GM21786 (cell line): Measurements from ENCODE around the gene ROBO1.

Experiments
- ATAC-seq: cut with Tn5 transposase; IDR thresholded peaks from one replicate; pipeline ENCODE4 v1.9.1; 2021; ENCODE audit not compliant: unreplicated experiment

ROBO1 gene

DNA sequence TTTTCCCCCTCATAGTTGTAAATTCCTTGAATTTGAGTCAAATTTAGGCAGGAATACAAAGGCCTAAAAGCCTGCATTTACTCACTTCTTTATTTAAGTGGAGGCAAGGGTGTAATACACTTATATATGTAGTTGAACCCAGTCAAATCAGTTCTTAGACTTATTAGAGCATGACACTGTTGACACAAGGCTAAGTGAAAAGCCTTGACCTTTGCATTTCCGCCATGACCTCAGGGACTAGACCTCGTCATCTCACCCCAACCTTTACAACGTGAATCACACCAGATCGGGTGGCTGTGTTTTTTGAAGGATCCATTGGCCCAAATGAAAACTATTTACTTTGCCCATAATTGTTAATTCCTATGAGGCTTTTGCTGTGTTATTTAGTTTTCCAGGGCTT, 774.4 kb downstream of the ROBO1 start:
- ATAC-seq, result no peak

DNA sequence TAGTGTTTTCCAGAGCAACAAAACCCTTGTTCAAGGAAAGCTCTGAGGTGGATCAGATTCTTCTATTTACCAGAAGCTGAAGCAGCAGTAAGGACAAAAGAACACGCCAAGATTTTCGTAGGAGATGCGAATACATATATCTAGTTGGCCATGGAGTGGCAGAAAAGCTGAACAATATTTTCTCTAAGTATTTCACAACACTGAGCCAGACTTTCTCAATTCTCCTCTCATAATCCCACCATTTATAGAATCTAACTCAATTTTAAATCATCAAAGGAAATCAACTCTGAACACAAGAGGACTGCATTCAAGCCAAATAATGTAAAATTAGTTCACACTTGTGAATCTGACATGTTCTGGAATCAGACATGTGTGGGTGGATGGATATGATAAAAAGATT, 775.0 kb downstream of the ROBO1 start:
- ATAC-seq, result no peak

DNA sequence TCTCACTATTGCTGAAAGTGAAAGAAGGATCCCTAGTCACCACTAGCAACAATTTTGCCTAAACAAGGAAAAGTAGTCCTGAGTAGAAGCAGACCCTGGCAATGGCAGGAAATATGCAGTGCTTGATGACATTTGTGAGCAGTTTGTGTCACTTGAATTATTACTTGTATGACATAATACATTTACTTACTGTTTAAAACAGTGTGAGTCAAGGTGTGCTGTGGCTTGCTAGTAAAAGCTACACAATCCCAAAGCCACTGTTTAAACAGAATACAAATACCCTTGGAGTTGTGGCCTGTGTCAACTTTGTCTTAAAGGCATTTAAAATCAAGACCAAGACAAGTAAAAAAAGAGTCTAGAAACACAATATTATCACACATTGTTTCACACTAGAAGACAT, 775.4 kb downstream of the ROBO1 start:
- no peak for ATAC-seq

DNA sequence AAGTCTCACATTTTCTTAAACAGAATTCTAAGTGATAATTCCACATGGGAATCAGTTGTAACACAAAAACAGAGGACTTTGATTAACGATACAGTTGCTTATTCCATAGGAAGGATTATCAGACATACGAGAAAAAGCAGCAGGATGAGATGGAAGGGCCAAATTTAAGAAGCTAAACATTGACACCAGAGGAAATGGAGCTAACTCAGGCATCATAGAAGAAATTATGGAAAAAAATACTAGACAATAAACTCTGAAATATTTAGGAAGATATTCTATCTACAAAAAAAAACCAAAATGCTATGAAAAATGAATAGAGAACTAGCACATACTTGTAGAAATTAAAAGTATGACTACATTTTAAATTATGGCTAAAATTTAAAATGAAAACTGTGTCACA, 776.1 kb downstream of the ROBO1 start:
- no peak for ATAC-seq

DNA sequence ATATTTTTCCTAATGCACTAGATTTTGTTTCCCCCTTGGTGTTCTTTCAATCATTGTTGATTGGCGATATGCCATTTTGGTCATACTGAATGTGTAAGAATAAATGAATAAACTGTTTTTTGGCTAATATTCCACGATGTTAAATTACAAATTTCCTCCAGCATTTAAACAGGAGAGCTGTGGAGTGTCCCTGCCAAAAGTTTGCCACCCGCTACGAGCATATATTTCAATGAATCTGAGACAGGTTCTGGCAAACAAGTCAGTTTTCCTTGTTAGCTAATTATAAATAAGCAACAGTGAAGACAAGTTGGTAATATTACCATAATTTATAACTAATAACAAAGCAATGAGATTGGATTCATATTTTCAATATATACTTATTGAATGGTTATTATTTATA, 777.6 kb downstream of the ROBO1 start:
- no peak for ATAC-seq

DNA sequence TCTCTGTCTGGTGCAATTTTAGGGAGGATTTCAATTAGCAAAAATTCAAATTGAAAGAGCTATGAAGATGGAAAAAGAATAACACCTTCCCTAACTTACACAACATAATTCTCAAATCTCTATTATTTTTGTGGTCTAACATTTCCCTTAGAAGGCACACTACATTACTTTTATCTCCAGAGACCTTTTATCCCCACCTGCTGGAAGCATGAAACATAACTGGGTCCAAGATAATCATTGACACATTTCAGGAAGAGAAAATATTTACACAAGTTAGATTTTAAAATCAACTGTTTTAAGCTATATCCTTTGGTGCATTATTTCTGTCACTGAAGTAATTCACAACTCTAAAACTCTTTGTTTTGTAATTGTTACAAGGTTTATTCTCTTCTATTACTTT, 779.5 kb downstream of the ROBO1 start:
- no peak for ATAC-seq

DNA sequence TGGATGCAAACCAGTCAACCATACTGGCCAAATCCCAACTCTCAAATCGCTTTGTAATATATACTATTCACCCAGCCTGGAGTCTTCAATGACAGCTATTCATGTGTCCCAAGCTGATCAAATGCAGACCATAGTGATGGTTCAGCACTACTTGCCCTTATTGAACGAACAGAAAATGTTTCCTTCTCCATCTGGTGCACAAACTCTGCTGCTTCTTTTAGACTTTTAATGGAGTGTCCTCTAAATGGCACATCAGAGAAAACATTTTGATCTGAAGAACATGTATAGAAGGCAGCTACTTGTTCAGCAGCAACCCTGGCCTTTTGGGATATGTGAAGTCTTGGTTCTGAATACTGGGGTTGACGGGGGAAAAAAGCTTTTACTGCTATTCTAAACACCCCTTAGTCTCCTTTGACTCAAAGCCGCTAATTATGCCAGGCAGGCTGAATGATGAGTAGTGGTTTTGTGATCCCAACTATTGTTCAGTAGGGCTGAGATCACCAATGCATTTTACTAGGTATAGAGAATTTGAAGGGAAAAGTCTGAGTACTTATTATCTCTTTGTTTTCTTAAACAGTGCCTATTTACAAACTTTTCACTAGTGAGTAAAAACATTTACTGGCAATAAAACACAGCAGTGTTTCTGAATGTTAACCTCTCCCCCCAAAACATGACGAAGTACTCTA, 781.2 kb downstream of the ROBO1 start:
- ATAC-seq, result no peak

DNA sequence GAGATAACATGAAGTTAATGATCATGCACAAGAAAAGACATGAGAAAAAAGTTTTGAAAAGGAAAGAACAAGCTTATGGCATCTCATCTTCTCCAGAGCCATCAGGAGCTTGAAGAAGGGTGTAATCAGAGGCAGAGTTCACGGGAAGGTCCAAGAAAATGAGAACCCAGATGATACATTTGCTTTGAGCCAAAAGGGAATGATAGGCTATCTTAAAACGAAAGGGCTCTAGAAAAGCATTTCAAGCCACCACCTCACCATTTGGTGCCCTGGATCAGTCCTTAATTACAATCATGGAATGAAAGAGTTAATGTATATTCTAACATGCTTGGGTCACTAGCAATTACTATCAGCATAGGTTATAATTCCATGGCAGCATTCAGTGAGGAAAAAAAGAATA, 781.8 kb downstream of the ROBO1 start:
- no peak for ATAC-seq

DNA sequence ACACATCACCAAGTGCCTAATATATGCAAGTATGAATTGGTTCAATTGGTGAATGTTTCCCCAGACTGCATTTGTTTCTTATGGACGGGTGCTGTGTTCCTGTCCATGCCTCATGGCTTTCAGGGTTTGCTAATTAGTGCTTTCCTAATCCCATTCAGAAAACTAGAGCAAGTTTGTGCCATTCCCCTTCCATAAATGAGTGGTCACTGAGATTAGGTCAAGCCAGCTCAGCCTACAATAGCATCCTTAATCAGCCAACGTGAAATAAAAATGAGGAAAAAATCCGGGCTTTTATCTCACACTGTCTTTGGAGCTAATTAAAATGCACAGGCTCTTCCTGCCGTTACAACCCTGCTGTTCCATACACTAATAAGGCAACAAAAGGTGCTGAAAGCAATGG, 788.8 kb downstream of the ROBO1 start:
- no peak for ATAC-seq

DNA sequence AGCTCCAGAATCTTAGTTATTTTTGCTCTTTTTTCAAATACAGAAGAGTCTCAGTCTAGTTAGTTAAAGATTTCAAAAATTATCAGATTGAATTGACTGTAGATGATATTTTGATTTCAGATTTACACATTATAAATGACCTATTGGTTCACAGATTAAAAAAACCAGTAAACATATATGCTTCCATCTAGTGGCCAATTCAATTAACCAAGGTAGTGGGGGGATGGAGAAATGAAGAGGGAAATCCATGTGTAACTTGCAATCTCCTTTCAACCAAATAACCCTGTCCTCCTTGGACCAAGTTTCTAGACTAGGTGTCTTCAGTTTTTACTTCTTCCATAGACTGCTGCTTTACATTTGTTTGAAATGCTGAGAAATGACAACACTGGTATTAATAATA, 789.8 kb downstream of the ROBO1 start:
- no peak for ATAC-seq

DNA sequence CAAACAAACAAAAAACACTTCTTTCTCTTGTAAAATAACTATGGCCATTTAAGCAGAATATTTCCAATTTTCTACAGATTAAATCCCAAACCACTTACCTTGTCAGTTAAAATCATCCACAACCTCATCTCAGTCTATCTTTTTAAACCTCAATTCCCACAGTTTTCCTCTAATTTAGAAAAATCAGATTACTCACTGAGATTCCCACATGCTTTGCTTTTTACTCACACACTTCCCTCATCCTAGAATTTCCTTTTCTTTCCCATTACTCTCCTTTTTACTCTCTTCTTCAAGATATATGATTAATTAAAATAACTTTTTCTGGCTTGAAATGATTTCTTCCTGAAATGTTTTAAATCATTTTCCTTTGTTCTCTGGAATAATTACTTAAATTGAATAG, 790.7 kb downstream of the ROBO1 start:
- no peak for ATAC-seq

DNA sequence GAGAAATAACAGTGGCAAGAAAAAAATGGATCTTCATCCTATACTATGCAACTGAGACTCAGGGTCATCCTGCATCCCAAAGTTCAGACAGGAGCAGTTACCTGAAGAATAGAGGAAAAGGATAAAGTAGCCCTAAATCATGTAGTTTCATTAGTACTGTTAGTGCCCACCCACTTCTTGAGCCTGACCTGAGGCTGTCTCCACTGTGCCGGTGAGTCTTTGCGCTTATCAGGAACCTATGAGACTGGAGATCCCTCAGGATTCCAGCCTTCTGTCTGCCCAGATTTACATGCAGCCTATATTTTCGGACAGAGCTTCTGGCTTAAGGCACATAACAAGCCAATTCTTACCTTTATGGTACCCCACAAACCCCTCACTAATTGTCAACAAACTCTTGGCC, 791.6 kb downstream of the ROBO1 start:
- ATAC-seq, result no peak

DNA sequence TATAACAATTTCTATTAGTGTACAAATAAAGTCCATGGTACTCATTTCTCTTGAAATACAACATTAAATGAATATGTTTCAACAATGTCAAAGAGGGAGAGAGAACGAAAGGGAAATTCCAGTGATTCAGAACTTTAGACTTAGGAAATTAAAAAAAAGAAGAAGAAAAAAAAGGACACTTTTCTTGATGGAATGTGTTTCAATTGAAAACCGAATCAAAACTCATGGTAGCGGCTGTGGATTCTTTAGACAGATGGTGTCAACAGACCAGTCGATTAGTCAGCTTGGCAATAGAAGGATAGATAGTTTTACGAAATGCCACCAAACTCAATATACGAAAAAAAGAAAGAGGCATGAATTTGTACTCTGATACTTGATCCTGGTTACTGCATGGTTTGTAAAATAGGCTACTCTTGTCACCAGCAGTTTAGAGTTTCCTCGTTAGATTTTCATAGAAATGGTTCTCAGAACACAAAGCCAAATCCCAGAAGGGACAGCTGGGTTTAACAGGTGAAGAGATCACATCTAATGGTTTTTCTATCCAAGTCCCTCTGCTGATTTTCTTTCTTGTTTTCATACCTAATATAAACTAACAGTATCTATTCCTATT, 793.5 kb downstream of the ROBO1 start:
- no peak for ATAC-seq

DNA sequence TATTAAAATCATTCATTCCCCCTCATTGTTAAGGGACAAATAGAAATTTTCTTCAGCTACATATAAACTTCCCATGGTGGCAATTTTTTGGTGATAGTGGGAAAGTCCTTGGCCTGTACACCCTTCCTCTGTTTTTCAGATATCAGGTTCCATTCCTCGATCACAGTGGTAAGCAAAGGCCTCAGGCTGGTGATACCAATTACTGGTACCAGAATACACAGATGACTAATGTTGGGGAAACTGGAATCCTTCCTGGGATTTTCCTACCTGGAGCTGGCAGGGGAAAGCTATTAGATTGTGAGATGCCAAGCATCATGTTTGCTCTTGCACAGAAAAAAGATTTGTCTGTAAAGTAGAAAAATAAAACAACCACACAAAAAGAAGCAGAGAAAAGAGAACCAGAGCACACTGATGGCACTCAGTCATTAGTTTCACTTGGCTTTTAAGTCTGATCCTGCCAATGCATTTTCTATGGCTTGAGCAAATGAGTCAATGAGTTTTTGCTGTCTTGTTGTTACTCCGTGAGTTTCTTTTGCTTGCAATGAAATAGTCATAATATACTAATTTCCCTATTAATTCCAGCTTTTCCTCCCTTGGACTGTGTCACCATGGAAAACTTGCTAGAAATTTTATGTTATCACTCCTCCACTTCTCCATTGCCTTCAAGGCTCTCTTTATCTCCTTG, 795.0 kb downstream of the ROBO1 start:
- ATAC-seq, result no peak

DNA sequence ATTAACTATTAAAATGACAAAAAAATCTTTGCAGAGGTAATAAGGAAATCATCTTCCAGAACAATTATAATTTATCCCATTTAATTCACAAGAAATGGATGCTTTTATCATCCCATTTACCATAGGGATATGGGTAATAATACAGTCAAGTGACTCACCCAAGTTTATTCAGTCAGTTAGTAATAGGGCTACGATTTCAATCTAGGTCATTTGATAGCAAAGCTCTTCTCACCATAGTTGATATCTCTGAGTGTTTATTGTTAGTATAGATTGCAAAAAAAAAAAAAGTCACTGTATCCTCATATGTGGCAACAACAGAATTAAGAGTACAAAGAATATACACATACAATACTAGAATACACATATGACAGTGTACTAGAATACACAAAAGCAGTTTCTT, 797.1 kb downstream of the ROBO1 start:
- ATAC-seq, result no peak

DNA sequence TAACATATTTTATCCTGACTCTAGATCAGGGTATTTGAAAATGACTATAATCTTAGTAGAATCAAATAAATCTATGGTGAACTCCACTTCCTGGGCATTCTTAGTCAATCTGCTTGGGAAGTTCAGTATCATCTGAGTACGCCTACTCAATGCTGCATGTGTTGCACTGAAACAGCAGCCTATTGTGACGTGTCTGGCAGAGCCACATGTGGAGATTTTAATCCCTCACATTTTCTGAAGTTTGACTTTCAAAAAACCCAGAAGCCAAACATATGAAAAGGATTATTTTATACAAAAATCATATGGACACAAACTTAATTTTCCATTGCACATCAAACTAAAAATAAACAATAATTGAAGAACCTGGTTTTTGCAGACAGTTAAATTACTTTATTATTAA, 798.3 kb downstream of the ROBO1 start:
- no peak for ATAC-seq

DNA sequence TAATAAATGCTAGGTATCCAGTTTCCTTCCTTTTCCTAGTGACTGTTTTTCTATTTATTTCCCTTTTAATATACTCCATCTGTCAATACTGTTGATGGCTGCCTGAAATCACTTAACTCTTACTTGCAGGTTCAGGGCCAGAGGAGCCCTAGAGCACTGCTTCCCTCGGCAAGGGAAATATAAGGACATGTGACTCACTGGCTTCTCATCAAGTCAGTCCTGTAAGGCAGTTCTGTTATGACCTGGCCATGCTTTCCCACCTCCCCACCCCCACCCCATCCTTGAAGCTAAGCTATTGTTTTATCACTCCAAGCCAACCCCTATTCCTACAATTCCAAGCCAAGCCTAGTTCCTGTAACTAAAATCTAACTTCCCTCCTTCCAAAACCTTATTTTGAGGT, 800.7 kb downstream of the ROBO1 start:
- no peak for ATAC-seq

DNA sequence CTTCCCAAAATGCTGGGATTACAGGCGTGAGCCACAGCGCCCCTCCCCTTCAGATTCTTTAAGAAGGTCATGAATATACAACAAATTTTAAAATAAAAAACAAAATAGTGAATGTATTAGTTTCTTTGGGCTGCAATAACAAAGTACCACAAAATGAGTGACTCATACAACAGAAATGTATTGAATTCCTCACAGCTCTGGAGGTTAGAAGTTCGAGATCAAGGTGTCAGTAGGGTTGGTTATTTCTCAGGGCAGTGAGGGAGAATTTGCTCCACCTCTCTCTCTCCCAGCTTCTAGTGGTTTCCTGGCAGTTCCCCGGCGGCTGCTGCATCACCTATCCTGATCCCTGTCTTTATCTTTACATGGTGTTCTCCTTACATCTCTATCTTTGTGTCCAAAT, 804.0 kb downstream of the ROBO1 start:
- no peak for ATAC-seq

DNA sequence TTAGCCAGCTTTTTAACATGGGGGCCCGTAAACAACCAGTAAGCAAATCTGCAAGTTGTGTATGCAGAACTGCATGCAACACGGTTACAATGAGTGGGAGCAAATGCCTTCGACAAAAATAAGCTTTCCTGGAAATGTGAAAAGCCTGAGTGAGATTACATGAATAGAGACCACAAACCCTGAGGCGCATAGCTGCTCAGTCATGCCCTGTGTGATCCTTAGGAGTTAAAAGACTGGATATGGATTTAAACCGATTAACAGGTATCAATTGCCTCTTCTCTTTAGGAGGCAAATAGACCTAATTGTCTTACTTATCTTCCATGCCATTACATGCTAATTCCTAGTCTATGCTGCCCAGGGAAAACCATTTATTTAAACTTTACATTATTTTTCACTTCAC, 810.3 kb downstream of the ROBO1 start:
- no peak for ATAC-seq

DNA sequence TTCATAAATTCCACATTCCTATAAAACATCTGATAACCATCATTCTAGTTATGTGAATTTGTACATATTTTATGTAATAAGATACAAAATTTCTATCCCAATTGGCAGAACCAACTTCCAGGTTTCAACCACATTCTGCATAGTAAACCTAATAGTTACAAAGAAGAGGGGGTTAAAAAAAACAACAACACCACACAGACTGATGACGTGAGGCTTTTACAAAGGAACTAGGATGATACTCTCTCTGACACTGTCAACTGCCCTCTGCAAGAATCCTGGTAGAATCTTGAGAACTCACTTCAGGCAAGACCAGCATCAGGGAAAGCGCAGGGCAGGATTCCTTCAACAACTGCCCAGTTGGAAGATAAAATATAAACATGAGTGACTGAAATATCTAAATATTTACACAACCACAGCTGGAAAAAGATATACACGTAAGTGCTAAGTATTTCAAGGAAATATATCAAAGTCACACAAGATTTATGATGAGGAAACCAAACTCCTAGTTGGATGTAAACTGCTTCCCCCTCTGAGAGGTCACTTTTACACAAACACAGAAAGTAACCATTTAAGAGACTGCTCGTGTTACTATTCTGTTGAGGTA, 816.4 kb downstream of the ROBO1 start:
- no peak for ATAC-seq

DNA sequence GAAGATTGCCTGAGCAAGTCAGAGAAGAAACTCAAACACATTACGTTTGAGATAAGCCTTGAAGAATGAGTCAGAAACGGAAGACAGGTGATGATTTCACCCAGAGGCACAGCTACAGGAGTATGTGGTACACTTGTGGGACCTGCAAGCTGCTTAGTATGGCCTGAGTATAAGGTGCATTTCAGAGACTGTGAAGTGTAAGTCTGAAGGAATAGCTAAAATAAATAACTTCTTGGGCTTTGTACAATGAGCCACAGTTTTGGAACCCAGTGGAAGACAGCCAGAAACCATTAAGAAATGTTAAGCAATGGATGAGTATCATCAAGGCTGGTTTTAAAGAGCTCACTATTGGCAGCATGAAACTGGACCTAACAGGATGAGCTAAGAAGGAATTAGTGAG, 826.2 kb downstream of the ROBO1 start:
- ATAC-seq, result no peak

DNA sequence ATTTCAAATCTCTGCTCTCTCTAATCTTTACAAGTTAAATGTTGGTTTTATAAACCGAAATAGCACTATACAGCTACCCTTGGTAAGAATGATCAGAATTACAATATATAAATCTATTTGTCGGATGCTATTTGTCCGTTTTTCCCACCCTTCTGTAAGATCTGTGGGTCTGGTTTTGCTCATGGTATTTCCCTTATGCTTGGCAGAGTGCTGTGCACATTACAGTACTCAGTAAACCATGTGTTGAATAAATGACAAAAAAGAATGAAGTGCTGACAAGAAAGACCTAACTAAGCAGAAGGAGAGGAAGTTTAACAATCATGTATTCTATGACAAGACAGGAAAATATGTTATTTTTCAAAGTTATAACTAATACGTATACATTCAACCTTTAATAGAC, 827.2 kb downstream of the ROBO1 start:
- ATAC-seq, result no peak
